ENCODE measurements around the gene C1orf53.

C1orf53 gene

GRCh38 chr1:197884173-197884572 is 18.3 kb upstream of the C1orf53 start:
- ChIA-PET POLR2A (no interaction called here), CTCF (interaction anchor here (0.6 to 1.5 kb wide), 2 partner anchors 14 to 15 kb away, joined by 3 to 5 read pairs; no protein-coding TSS in a partner anchor)
- TF ChIP-seq ZNF26 (tag by site-specific recombination; IDR thresholded peaks at IDR 0.05) (no peak), ZNF174 (tag by site-specific recombination; IDR thresholded peaks at IDR 0.05) (no peak), TRIM28 (IDR thresholded peaks at IDR 0.05; ENCODE audit: borderline replicate concordance, low read length) (no peak), ZNF48 (tag by site-specific recombination; IDR thresholded peaks at IDR 0.05) (no peak)
- TF ChIP-seq, protein P1, sequence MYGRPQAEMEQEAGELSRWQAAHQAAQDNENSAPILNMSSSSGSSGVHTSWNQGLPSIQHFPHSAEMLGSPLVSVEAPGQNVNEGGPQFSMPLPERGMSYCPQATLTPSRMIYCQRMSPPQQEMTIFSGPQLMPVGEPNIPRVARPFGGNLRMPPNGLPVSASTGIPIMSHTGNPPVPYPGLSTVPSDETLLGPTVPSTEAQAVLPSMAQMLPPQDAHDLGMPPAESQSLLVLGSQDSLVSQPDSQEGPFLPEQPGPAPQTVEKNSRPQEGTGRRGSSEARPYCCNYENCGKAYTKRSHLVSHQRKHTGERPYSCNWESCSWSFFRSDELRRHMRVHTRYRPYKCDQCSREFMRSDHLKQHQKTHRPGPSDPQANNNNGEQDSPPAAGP (tag by site-specific recombination; IDR thresholded peaks at IDR 0.05): no peak
- Histone ChIP-seq H3K4me1 (ENCODE audit: control insufficient read depth, insufficient read depth, low read length) (no peaks in the 10 kb centered on the region), H3K9me3 (ENCODE audit: control insufficient read depth, insufficient read depth, low read depth, low read length) (no peaks in the 10 kb centered on the region), H3K27ac (ENCODE audit: extremely low read depth, low read depth, low read length) (no peak overlapping the region), H3K36me3 (ENCODE audit: control insufficient read depth in 2 of 2, insufficient read depth in 1 of 2, low read length in 2 of 2) (no peaks in the 10 kb centered on the region), H3K4me3 (ENCODE audit: low read depth, low read length) (no peak overlapping the region)

DNA sequence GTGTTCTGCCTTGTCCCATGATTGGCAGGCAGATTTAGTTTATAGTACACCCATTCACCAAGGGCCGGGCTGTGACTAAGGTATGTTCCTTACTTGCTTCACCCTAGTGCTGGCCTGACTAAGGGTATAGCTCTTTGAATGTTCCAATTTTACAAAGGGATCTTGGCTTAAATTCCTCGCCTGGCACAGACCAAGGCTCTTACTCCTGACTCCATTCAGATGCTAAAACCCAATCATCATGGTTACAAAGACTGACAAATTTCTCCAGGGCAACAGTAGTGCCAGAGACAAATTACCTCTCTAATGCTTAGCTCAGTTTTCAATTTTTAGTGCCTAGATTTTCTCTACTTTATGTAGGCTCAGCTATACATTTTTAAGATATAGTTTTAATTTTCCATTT is 11.5 kb upstream of the C1orf53 start:
- no peaks in the 10 kb centered on the region for H3K4me1 ChIP-seq (ENCODE audit: control insufficient read depth, insufficient read depth, low read length)
- no peaks in the 10 kb centered on the region for H3K36me3 ChIP-seq (ENCODE audit: control insufficient read depth in 2 of 2, insufficient read depth in 1 of 2, low read length in 2 of 2)
- no peak for TF ChIP-seq ZNF266 (tag by site-specific recombination; IDR thresholded peaks at IDR 0.05; ENCODE audit: low read depth)
- no peak for TF ChIP-seq ZEB2 (tag by site-specific recombination; IDR thresholded peaks at IDR 0.05)
- TF ChIP-seq ZNF114 (tag by site-specific recombination; IDR thresholded peaks at IDR 0.05): no peak
- TF ChIP-seq ZNF133 (tag by site-specific recombination; IDR thresholded peaks at IDR 0.05): no peak
- no peak for TF ChIP-seq ZNF366 (tag by site-specific recombination; conservative IDR thresholded peaks at IDR 0.05)
- no peak for TF ChIP-seq ZNF2 (tag by site-specific recombination; IDR thresholded peaks at IDR 0.05)
- no peak for TF ChIP-seq KLF1 (tag by site-specific recombination; IDR thresholded peaks at IDR 0.05)
- no peak for TF ChIP-seq GLI4 (tag by site-specific recombination; IDR thresholded peaks at IDR 0.05)
- no peak for TF ChIP-seq ZNF561 (tag by site-specific recombination; IDR thresholded peaks at IDR 0.05; ENCODE audit: borderline replicate concordance)
- TF ChIP-seq, protein P2, sequence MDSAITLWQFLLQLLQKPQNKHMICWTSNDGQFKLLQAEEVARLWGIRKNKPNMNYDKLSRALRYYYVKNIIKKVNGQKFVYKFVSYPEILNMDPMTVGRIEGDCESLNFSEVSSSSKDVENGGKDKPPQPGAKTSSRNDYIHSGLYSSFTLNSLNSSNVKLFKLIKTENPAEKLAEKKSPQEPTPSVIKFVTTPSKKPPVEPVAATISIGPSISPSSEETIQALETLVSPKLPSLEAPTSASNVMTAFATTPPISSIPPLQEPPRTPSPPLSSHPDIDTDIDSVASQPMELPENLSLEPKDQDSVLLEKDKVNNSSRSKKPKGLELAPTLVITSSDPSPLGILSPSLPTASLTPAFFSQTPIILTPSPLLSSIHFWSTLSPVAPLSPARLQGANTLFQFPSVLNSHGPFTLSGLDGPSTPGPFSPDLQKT (IDR thresholded peaks at IDR 0.05; ENCODE audit: borderline replicate concordance, low read depth, low read length): no peak
- TF ChIP-seq ZNF174 (tag by site-specific recombination; IDR thresholded peaks at IDR 0.05): no peak
- no peak for TF ChIP-seq ZFHX2 (tag by site-specific recombination; conservative IDR thresholded peaks at IDR 0.05)
- TF ChIP-seq ZSCAN23 (tag by site-specific recombination; IDR thresholded peaks at IDR 0.05): no peak
- no peak for TF ChIP-seq ZBTB17 (tag by site-specific recombination; IDR thresholded peaks at IDR 0.05)
- no peak for TF ChIP-seq ZNF211 (tag by site-specific recombination; IDR thresholded peaks at IDR 0.05; ENCODE audit: low read depth)
- no peak for TF ChIP-seq KLF16 (tag by site-specific recombination; IDR thresholded peaks at IDR 0.05)
- no peak for TF ChIP-seq ZNF501 (tag by site-specific recombination; IDR thresholded peaks at IDR 0.05)
- no peak for TF ChIP-seq ZBTB48 (tag by site-specific recombination; IDR thresholded peaks at IDR 0.05)
- ChIA-PET POLR2A (interaction anchor here (1.5 kb wide), 1 partner anchor 12 kb away, joined by 5 read pairs; the partner anchor contains the start of gene C1orf53), CTCF (interaction anchor here (0.7 to 2.0 kb wide), 2 partner anchors 22 to 26 kb away, joined by 3 to 8 read pairs; no protein-coding TSS in a partner anchor)
- H3K27ac ChIP-seq (ENCODE audit: extremely low read depth, low read depth, low read length): no peak overlapping the region
- H3K4me3 ChIP-seq (ENCODE audit: low read depth, low read length): no peak overlapping the region
- no peaks in the 10 kb centered on the region for H3K9me3 ChIP-seq (ENCODE audit: control insufficient read depth, insufficient read depth, low read depth, low read length)

Data from HEK293 (cell line).